VCaP (cell line): ENCODE measurements around the gene TENM4.

Experiments used
- H3K27ac ChIP-seq: fragments of 450-650 bp; 2 replicates; pipeline ENCODE4 v1.5.1; 2017
- TF ChIP-seq, protein P1 (sequence below): fragments of 450-650 bp; conservative IDR thresholded peaks from 2 replicates; pipeline ENCODE4 v1.5.1; 2017; ENCODE audit warnings: mild to moderate bottlenecking, moderate library complexity

The TENM4 gene

DNA sequence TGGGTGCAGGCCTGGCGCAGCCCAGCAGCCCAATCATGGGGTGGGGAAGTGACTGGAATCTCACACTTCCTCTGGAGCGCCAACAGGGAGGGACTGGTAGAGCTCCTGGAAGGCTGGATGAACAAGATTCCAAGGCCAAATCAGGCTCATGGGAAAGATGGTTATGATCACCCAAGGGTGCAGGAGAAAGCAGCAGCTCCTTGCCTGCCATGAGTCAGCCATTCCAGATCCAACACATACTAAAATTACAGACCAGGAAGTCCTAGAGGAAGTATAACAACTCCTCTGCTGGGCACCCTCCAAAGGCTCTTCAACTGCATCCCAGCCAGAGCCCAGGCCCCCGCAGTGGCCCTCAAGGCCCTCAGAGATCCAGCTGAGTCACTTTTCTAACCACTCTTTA lies 427.3 kb downstream of the TENM4 start:
- TF ChIP-seq, protein P1, sequence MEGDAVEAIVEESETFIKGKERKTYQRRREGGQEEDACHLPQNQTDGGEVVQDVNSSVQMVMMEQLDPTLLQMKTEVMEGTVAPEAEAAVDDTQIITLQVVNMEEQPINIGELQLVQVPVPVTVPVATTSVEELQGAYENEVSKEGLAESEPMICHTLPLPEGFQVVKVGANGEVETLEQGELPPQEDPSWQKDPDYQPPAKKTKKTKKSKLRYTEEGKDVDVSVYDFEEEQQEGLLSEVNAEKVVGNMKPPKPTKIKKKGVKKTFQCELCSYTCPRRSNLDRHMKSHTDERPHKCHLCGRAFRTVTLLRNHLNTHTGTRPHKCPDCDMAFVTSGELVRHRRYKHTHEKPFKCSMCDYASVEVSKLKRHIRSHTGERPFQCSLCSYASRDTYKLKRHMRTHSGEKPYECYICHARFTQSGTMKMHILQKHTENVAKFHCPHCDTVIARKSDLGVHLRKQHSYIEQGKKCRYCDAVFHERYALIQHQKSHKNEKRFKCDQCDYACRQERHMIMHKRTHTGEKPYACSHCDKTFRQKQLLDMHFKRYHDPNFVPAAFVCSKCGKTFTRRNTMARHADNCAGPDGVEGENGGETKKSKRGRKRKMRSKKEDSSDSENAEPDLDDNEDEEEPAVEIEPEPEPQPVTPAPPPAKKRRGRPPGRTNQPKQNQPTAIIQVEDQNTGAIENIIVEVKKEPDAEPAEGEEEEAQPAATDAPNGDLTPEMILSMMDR, result no peak
- H3K27ac ChIP-seq, result no peak overlapping the region

DNA sequence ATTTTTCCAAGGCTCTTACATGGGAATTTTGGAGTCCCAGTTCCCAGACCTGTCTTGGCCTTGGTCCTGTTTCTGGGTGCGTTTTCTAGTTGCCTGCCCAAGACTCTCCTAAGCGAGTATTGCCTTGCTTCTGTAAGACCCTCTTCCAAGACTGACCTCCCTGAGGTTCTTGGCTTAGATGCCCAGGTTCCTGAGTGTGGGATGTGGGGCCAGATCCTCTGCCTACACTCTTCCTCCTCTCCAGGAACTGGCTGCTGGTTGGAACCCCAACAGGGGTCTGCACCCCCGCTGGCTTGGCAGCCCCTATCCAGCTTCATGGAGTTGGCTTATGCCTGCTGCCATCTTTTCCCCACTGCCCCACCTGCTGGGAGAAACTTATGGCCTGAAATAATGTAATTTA lies 429.5 kb downstream of the TENM4 start:
- TF ChIP-seq, protein P1, result no peak
- H3K27ac ChIP-seq, result no peak overlapping the region

DNA sequence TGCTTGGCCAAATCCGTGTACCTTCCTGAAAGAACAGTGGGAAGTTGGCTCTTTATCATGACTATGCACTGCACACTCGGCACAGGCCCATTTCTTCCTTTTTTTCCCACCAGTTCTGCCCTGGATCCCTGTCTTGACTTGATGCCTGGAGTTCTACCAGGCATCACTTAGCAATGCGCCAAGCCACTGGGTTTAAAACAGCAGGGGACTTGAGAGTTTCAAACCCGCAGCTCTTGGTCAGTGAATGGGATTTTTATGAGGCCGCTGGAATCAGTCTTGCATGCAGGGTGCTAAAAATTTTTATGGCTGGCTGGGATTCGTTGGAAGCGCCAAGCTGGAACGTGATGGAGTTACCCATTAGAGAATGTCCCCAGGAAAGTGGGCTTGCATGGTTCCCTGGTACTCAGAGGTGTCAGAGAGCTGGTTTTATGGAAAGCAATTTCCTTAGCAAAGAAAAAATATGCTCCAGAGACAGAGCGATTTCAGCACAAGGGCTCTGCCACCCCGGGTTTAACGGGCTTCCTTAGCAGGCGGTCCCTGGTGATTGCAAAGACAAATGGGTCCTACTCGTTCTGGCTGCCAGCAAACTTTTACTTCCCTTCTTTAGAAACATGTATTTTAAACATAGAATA lies 432.9 kb downstream of the TENM4 start:
- TF ChIP-seq, protein P1, result no peak
- H3K27ac ChIP-seq, result no peak overlapping the region

DNA sequence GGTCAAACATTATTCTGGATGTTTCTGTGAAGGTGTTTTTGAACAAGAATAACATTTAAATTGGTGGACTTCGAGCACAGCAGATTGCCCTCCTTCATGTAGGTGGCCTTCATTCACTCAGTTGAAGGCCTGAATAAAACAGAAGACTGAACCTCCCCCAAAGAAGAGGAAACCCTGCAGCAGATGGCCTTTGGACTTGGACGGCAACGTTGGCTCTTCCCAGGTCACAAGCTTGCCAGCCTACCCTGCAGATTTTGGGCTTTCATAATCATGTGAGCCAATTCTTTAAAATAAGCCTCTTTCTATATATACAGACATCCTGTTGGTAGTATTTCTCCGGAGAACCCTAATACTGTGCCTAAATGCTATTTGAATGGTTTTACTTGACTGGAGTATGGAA lies 434.0 kb downstream of the TENM4 start:
- H3K27ac ChIP-seq, result no peak overlapping the region
- TF ChIP-seq, protein P1, result no peak

DNA sequence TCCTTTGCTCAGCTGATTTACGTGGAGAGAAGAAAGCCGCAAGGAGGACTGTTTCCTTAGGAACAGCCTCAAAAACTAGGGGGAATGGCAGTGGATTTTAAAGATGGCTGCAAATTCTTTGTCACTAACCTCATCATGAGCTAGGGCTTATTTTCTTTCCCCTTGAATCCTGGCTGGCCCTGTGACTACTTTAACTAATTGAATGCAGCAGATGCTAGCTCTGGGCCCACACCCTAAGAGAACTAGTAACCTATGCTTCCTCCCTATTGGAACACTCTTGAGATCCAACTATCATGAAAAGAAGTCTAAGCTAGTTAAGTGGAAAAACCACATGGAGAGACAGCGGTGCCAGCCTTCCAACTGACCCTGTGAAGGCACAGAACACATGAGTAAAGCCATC lies 444.8 kb downstream of the TENM4 start:
- H3K27ac ChIP-seq, result no peak overlapping the region
- TF ChIP-seq, protein P1, result no peak

DNA sequence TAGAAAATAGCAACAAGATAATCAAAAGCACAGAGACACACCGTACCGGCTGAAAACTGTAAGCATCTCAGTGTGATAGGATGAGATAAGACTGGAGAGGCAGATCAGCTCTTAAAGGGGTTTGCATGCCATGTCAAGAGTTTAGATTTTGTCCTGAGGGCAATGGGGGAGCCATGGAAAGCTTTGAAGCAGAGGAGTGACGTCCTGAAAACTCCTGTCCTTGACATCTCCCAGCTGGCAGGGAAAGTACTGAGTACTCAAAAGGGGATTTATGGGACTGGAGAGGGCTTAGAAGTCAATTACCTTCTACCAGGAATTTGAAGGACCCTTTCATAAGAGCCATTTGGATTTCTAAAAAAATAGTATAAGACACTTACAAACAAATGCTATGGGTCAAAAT lies 445.7 kb downstream of the TENM4 start:
- TF ChIP-seq, protein P1, result no peak
- no peak overlapping the region for H3K27ac ChIP-seq

DNA sequence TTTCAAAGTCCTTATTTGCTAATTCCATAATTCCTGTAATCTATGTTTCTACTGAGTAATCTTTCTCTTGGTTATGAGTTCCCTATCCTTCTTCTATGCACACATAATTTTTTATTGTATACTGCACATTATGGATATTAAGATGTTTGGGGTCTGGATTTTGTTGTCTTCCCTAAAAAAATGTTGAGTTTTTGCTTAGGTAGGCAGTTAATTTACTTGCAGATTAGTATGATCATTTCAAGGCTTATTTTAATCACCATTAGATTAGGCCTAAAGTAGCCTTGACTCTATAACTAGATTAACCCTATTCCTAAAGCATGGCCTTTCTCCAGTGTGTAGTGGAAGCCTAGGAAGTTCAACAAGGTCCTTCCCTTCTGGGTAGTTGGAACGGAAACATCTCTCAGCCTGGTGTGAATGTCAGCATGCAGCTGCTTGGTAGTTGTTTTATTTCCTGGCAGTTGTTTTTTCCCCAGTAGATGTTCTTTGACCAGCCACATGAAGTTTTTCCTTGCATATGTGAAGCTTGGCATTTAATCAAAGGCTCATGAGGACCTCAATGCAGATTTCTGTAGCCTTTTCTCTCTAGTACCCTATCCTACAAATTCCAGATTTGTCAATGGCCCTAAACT lies 446.9 kb downstream of the TENM4 start:
- H3K27ac ChIP-seq, result no peak overlapping the region
- TF ChIP-seq, protein P1, result no peak
